ENCODE data around the gene RNASET2.

DNA sequence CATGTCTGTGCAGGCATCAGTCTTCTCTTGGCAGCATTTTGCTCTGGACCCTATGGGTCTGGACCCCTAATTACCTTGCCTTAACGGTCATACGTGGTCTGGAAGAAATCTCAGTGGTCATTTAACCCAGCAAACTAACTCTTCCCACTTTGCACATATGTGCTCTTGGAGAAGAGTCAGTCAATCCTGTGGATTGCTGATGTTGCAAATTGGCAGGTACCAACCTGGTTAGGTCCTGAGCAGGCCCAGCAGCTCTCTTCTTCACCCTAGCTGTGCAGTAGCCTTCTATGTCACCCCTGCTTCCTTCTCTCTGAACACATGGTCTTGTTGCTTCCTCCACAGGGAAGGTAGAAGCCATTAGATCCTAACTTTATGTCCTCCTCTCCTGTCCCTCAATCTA is 44.4 kb upstream of the RNASET2 start:
- TF ChIP-seq, protein P1, sequence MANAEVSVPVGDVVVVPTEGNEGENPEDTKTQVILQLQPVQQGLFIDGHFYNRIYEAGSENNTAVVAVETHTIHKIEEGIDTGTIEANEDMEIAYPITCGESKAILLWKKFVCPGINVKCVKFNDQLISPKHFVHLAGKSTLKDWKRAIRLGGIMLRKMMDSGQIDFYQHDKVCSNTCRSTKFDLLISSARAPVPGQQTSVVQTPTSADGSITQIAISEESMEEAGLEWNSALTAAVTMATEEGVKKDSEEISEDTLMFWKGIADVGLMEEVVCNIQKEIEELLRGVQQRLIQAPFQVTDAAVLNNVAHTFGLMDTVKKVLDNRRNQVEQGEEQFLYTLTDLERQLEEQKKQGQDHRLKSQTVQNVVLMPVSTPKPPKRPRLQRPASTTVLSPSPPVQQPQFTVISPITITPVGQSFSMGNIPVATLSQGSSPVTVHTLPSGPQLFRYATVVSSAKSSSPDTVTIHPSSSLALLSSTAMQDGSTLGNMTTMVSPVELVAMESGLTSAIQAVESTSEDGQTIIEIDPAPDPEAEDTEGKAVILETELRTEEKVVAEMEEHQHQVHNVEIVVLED (CRISPR knock-in tag; IDR thresholded peaks at IDR 0.05; ENCODE audit: borderline replicate concordance): no peak
- TF ChIP-seq, protein P2, sequence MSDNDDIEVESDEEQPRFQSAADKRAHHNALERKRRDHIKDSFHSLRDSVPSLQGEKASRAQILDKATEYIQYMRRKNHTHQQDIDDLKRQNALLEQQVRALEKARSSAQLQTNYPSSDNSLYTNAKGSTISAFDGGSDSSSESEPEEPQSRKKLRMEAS (IDR thresholded peaks at IDR 0.05): no peak
- no peak for TF ChIP-seq EEA1 (CRISPR knock-in tag; IDR thresholded peaks at IDR 0.05; ENCODE audit: borderline replicate concordance)
- TF ChIP-seq GZF1 (CRISPR knock-in tag; IDR thresholded peaks at IDR 0.05): no peak
- TF ChIP-seq ZFP41 (CRISPR knock-in tag; IDR thresholded peaks at IDR 0.05; ENCODE audit: borderline replicate concordance): no peak
- TF ChIP-seq, protein P3, sequence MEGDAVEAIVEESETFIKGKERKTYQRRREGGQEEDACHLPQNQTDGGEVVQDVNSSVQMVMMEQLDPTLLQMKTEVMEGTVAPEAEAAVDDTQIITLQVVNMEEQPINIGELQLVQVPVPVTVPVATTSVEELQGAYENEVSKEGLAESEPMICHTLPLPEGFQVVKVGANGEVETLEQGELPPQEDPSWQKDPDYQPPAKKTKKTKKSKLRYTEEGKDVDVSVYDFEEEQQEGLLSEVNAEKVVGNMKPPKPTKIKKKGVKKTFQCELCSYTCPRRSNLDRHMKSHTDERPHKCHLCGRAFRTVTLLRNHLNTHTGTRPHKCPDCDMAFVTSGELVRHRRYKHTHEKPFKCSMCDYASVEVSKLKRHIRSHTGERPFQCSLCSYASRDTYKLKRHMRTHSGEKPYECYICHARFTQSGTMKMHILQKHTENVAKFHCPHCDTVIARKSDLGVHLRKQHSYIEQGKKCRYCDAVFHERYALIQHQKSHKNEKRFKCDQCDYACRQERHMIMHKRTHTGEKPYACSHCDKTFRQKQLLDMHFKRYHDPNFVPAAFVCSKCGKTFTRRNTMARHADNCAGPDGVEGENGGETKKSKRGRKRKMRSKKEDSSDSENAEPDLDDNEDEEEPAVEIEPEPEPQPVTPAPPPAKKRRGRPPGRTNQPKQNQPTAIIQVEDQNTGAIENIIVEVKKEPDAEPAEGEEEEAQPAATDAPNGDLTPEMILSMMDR (CRISPR knock-in tag; IDR thresholded peaks at IDR 0.05): no peak

All from HepG2 (cell line).